C4-2B (cell line): Measurements from ENCODE around the gene PIAS1.

Experiments
- ZFX ChIP-seq: fragments of 450-650 bp; IDR thresholded peaks from 2 replicates; pipeline ENCODE4 v1.6.1; 2017
- TF ChIP-seq, protein P1 (sequence below): fragments of 450-650 bp; conservative IDR thresholded peaks from 2 replicates; pipeline ENCODE4 v1.5.1; 2017; ENCODE audit warnings: mild to moderate bottlenecking

DNA sequence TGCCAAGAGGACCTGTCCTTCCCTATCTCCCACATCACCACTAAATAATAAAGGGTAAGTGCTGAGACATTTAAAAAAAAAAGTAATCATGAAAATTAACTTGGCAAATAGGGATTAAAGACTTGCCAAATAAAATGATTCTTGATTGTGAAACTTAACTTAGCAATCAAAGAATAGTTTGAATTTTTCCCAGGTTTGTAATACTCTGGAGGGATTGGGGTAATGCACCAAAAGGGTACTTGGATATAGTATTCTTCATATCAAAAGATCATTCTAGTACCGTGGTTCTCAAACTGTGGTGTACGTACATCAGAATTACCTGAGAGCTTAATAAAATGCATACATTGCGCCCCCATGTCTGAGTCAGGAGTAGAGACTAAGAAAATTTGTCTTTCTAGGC is 122.5 kb downstream of the PIAS1 start:
- TF ChIP-seq, protein P1, sequence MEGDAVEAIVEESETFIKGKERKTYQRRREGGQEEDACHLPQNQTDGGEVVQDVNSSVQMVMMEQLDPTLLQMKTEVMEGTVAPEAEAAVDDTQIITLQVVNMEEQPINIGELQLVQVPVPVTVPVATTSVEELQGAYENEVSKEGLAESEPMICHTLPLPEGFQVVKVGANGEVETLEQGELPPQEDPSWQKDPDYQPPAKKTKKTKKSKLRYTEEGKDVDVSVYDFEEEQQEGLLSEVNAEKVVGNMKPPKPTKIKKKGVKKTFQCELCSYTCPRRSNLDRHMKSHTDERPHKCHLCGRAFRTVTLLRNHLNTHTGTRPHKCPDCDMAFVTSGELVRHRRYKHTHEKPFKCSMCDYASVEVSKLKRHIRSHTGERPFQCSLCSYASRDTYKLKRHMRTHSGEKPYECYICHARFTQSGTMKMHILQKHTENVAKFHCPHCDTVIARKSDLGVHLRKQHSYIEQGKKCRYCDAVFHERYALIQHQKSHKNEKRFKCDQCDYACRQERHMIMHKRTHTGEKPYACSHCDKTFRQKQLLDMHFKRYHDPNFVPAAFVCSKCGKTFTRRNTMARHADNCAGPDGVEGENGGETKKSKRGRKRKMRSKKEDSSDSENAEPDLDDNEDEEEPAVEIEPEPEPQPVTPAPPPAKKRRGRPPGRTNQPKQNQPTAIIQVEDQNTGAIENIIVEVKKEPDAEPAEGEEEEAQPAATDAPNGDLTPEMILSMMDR = no peak
- no peak for TF ChIP-seq ZFX
